ENCODE results near the gene FOXP1. TPM values are rescaled to one million over a fixed set of nuclear protein-coding genes. Genes with fewer than 3 reads are reported as not detected.

The FOXP1 gene
- total RNA-seq, 1 donor from 2014 or later: 31.1 TPM

DNA sequence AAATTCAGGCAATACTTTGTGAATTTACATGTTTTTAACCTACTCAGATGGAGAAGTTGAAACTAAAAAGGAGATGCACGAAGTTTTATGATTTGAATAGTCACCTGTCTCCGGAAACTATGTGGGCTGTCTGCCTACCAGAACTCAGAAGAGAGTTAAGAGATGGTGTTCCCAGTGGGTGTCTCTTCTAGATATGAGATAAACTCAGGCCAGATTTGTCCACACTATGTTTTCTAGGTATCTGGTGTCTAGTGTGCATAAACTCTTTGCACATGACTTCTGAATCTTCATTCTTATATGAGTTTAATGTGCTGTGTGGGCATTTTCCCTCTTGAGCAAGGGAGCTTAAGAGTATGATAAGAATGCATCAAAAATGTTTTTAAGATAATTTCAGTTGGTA is 222.8 kb downstream of the FOXP1 start:
- Mint-ChIP-seq H3K36me3 (ENCODE audit: unreplicated experiment) (no peaks in the 10 kb centered on the region), H3K4me3 (ENCODE audit: unreplicated experiment) (no peak overlapping the region), H3K9me3 (ENCODE audit: unreplicated experiment) (no peaks in the 10 kb centered on the region), H3K27me3 (ENCODE audit: unreplicated experiment) (peaks cover 1% of the 10 kb centered on the region), H3K27ac (ENCODE audit: unreplicated experiment) (no peak overlapping the region), H3K4me1 (ENCODE audit: low read depth, unreplicated experiment) (peaks cover 1% of the 10 kb centered on the region)
- DNase-seq: no peak
- TF ChIP-seq, protein P1, sequence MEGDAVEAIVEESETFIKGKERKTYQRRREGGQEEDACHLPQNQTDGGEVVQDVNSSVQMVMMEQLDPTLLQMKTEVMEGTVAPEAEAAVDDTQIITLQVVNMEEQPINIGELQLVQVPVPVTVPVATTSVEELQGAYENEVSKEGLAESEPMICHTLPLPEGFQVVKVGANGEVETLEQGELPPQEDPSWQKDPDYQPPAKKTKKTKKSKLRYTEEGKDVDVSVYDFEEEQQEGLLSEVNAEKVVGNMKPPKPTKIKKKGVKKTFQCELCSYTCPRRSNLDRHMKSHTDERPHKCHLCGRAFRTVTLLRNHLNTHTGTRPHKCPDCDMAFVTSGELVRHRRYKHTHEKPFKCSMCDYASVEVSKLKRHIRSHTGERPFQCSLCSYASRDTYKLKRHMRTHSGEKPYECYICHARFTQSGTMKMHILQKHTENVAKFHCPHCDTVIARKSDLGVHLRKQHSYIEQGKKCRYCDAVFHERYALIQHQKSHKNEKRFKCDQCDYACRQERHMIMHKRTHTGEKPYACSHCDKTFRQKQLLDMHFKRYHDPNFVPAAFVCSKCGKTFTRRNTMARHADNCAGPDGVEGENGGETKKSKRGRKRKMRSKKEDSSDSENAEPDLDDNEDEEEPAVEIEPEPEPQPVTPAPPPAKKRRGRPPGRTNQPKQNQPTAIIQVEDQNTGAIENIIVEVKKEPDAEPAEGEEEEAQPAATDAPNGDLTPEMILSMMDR (IDR thresholded peaks at IDR 0.05; ENCODE audit: partially characterized antibody, unreplicated experiment): no peak

DNA sequence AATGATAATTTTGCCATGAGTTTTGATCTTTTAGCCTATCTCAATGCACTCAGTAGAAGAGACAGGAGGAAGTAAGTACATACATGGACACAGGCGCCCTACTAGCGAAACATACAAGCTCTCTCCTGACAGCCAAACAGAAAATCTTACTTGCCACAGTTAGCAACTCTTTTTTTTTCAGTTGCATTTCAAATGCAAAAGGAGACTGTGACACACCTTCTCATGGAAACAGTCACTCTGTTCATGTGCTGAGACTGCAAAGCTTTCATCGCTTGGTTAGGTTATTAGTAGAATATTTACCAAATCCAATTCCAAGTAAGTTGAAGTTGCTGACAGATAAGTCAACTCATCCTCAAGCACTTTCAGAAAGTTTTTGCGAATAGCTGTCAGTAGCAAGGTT is 223.3 kb downstream of the FOXP1 start:
- Mint-ChIP-seq H3K27ac (ENCODE audit: unreplicated experiment) (no peak overlapping the region), H3K4me1 (ENCODE audit: low read depth, unreplicated experiment) (peaks cover 3% of the 10 kb centered on the region), H3K27me3 (ENCODE audit: unreplicated experiment) (no peaks in the 10 kb centered on the region), H3K4me3 (ENCODE audit: unreplicated experiment) (no peak overlapping the region), H3K36me3 (ENCODE audit: unreplicated experiment) (no peaks in the 10 kb centered on the region), H3K9me3 (ENCODE audit: unreplicated experiment) (no peaks in the 10 kb centered on the region)
- TF ChIP-seq, protein P1 (IDR thresholded peaks at IDR 0.05; ENCODE audit: partially characterized antibody, unreplicated experiment): no peak
- no peak for DNase-seq

DNA sequence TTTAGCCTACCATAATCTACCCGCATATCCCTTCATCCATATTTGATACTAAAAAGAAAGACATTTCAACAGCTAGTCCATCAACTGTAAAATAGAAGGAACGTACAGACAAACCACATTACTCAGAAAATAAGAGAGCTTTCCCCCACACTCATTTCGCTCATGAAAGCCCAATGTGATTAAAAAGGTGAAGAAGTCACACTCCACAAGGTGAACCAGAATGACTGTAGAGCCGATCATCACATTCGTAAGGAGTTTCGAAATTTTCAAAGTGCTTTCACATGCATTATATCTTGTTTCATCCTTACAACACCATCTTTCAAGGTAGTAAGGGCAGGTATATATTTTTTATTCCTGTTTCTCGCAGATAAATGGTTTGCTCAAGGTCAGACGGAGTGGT is 225.3 kb downstream of the FOXP1 start:
- H3K27me3 Mint-ChIP-seq (ENCODE audit: unreplicated experiment): no peaks in the 10 kb centered on the region
- no peak overlapping the region for H3K4me3 Mint-ChIP-seq (ENCODE audit: unreplicated experiment)
- TF ChIP-seq, protein P1 (IDR thresholded peaks at IDR 0.05; ENCODE audit: partially characterized antibody, unreplicated experiment): no peak
- no peaks in the 10 kb centered on the region for H3K36me3 Mint-ChIP-seq (ENCODE audit: unreplicated experiment)
- peaks cover 3% of the 10 kb centered on the region for H3K4me1 Mint-ChIP-seq (ENCODE audit: low read depth, unreplicated experiment)
- H3K9me3 Mint-ChIP-seq (ENCODE audit: unreplicated experiment): no peaks in the 10 kb centered on the region
- DNase-seq: no peak
- no peak overlapping the region for H3K27ac Mint-ChIP-seq (ENCODE audit: unreplicated experiment)

DNA sequence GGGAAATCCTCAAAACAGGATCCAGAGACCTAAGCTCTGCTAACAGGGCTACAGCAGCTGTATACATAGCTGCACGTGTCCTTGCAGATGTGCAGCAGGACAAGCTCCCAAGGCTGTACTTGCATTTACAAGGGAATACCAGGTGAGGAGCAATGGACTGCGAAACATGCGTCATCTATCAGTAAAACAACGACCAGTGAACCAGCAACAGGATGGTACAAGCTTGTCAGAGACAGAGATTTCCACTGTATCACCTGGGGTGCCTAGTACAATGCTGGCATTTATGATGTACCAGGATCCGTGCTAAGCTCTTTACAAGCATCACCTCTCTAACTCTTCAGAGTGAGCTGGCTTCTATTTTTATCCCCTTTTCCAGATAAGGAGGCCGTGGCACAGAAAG is 227.3 kb downstream of the FOXP1 start:
- DNase-seq: no peak
- Mint-ChIP-seq H3K27me3 (ENCODE audit: unreplicated experiment) (no peaks in the 10 kb centered on the region), H3K27ac (ENCODE audit: unreplicated experiment) (no peak overlapping the region), H3K4me1 (ENCODE audit: low read depth, unreplicated experiment) (peaks cover 3% of the 10 kb centered on the region), H3K36me3 (ENCODE audit: unreplicated experiment) (no peaks in the 10 kb centered on the region), H3K9me3 (ENCODE audit: unreplicated experiment) (no peaks in the 10 kb centered on the region), H3K4me3 (ENCODE audit: unreplicated experiment) (no peak overlapping the region)
- TF ChIP-seq, protein P1 (IDR thresholded peaks at IDR 0.05; ENCODE audit: partially characterized antibody, unreplicated experiment): no peak

DNA sequence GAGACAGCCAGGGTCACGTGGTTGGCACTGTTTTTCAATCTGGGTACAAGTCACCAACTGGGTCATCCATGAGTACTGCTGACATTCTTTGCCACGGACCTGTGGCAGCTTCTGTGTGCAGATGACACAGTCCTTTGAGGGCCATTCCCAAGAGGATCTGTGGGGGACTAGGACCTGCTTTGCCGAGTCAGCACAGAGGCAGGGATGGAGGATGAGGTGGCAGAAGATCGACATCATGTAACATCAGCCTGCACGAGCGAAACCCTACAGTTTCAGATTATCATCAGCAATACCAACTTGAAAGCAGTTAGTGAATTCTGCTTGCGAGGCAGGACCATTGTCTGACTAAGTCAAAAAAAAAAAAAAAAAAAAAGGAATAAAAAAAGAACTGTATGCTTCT is 227.7 kb downstream of the FOXP1 start:
- Mint-ChIP-seq H3K4me1 (ENCODE audit: low read depth, unreplicated experiment) (peaks cover 3% of the 10 kb centered on the region), H3K27ac (ENCODE audit: unreplicated experiment) (no peak overlapping the region)

More for the DNA sequence above, 227.7 kb downstream of the FOXP1 start:
- Mint-ChIP-seq H3K27me3 (ENCODE audit: unreplicated experiment) (no peaks in the 10 kb centered on the region), H3K9me3 (ENCODE audit: unreplicated experiment) (no peaks in the 10 kb centered on the region), H3K4me3 (ENCODE audit: unreplicated experiment) (no peak overlapping the region), H3K36me3 (ENCODE audit: unreplicated experiment) (no peaks in the 10 kb centered on the region)
- TF ChIP-seq, protein P1 (IDR thresholded peaks at IDR 0.05; ENCODE audit: partially characterized antibody, unreplicated experiment): no peak
- no peak for DNase-seq

Measured in glutamatergic neuron (in vitro differentiated cells).